Prostate gland (tissue), 2 donors: ENCODE measurements around the gene PRDM13.

Experiments
- POLR2A ChIP-seq: fragments of 450-650 bp; IDR thresholded peaks from one replicate; pipeline ENCODE4 v1.6.1; 2016; ENCODE audit warnings: antibody characterized with exemption, mild to moderate bottlenecking
- POLR2AphosphoS5 ChIP-seq: sonication (generic); formaldehyde crosslinking; IDR thresholded peaks from one replicate; pipeline ENCODE4 v1.6.1; 2017; ENCODE audit warnings: antibody characterized with exemption
- TF ChIP-seq, protein P1 (sequence below), 4 experiments: fragments of 200-600 bp in 2 of 4; fragments of 450-650 bp in 2 of 4; sonication (generic) in 2 of 4; IDR thresholded peaks; 1 replicate in 3 of 4; 2 replicates in 1 of 4; pipeline ENCODE4 v1.5.1; 2016 to 2019; ENCODE audit warnings: antibody characterized with exemption in 4 of 4, mild to moderate bottlenecking in 2 of 4, moderate library complexity in 2 of 4

DNA sequence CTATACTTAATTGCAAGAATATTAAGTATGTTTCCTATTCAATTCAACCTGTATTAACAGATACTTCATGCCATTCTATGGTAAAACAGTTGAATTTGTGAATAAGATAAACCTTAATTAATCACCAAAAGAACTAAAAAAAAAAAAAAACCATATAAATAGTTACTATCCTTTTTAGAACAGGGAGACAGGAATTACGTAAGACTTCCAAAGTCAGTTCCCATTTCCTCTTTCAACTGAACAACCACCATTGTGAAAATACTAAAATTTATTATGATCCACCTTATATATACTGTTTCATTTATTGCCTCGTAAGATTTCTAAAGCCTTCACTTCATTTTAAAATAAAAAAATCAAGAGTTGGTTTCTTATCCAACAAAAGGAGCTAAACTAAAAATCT is 47.6 kb upstream of the PRDM13 start:
- TF ChIP-seq, protein P1, sequence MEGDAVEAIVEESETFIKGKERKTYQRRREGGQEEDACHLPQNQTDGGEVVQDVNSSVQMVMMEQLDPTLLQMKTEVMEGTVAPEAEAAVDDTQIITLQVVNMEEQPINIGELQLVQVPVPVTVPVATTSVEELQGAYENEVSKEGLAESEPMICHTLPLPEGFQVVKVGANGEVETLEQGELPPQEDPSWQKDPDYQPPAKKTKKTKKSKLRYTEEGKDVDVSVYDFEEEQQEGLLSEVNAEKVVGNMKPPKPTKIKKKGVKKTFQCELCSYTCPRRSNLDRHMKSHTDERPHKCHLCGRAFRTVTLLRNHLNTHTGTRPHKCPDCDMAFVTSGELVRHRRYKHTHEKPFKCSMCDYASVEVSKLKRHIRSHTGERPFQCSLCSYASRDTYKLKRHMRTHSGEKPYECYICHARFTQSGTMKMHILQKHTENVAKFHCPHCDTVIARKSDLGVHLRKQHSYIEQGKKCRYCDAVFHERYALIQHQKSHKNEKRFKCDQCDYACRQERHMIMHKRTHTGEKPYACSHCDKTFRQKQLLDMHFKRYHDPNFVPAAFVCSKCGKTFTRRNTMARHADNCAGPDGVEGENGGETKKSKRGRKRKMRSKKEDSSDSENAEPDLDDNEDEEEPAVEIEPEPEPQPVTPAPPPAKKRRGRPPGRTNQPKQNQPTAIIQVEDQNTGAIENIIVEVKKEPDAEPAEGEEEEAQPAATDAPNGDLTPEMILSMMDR (IDR thresholded peaks at IDR 0.05): no peak
- TF ChIP-seq POLR2A (no peak), POLR2AphosphoS5 (no peak)
